Measurements from ENCODE around the gene TOB2.

TOB2 gene

GRCh38 chr22:41401781-41402648 lies 44.6 kb downstream of the TOB2 start:
- no peaks in the 10 kb centered on the region for H3K9me3 ChIP-seq (ENCODE audit: control insufficient read depth, insufficient read depth, low read depth, low read length)
- H3K4me1 ChIP-seq (ENCODE audit: control insufficient read depth, insufficient read depth, low read length) = no peaks in the 10 kb centered on the region
- H3K9ac ChIP-seq (ENCODE audit: low read length) = no peak overlapping the region

GRCh38 chr22:41398921-41399320 lies 47.7 kb downstream of the TOB2 start:
- H3K4me1 ChIP-seq (ENCODE audit: control insufficient read depth, insufficient read depth, low read length) = no peaks in the 10 kb centered on the region
- H3K36me3 ChIP-seq (ENCODE audit: control insufficient read depth, insufficient read depth, low read length) = peaks cover 34% of the 10 kb centered on the region
- no peak overlapping the region for H3K4me3 ChIP-seq (ENCODE audit: low read depth, low read length)
- H3K27me3 ChIP-seq (ENCODE audit: control insufficient read depth, insufficient read depth, low read length) = no peaks in the 10 kb centered on the region
- no peak overlapping the region for H3K27ac ChIP-seq (ENCODE audit: low read depth, low read length)
- no peaks in the 10 kb centered on the region for H3K9me3 ChIP-seq (ENCODE audit: control insufficient read depth, insufficient read depth, low read depth, low read length)
- H3K9ac ChIP-seq (ENCODE audit: low read length) = no peak overlapping the region

More at GRCh38 chr22:41401781-41402648, 44.6 kb downstream of the TOB2 start:
- no peak overlapping the region for H3K4me3 ChIP-seq (ENCODE audit: low read depth, low read length)
- no peaks in the 10 kb centered on the region for H3K27me3 ChIP-seq (ENCODE audit: control insufficient read depth, insufficient read depth, low read length)
- H3K27ac ChIP-seq (ENCODE audit: low read depth, low read length) = no peak overlapping the region
- H3K36me3 ChIP-seq (ENCODE audit: control insufficient read depth, insufficient read depth, low read length) = peaks cover 5% of the 10 kb centered on the region

- H3K27me3 ChIP-seq (ENCODE audit: control insufficient read depth, insufficient read depth, low read length) = no peaks in the 10 kb centered on the region
- H3K4me1 ChIP-seq (ENCODE audit: control insufficient read depth, insufficient read depth, low read length) = no peaks in the 10 kb centered on the region
- no peak overlapping the region for H3K9ac ChIP-seq (ENCODE audit: low read length)
- H3K36me3 ChIP-seq (ENCODE audit: control insufficient read depth, insufficient read depth, low read length) = peaks cover 34% of the 10 kb centered on the region
- H3K27ac ChIP-seq (ENCODE audit: low read depth, low read length) = no peak overlapping the region
- H3K4me3 ChIP-seq (ENCODE audit: low read depth, low read length) = no peak overlapping the region
- H3K9me3 ChIP-seq (ENCODE audit: control insufficient read depth, insufficient read depth, low read depth, low read length) = no peaks in the 10 kb centered on the region
These were observed 49.3 kb downstream of the TOB2 start for GRCh38 chr22:41397143-41397811.

- Histone ChIP-seq H3K27ac (ENCODE audit: low read depth, low read length) (no peak overlapping the region), H3K36me3 (ENCODE audit: control insufficient read depth, insufficient read depth, low read length) (peaks cover 38% of the 10 kb centered on the region), H3K9me3 (ENCODE audit: control insufficient read depth, insufficient read depth, low read depth, low read length) (no peaks in the 10 kb centered on the region), H3K9ac (ENCODE audit: low read length) (no peak overlapping the region), H3K4me1 (ENCODE audit: control insufficient read depth, insufficient read depth, low read length) (no peaks in the 10 kb centered on the region), H3K27me3 (ENCODE audit: control insufficient read depth, insufficient read depth, low read length) (no peaks in the 10 kb centered on the region), H3K4me3 (ENCODE audit: low read depth, low read length) (no peak overlapping the region)
These were observed 50.9 kb downstream of the TOB2 start for GRCh38 chr22:41395531-41396240.

GRCh38 chr22:41394012-41394356 lies 52.6 kb downstream of the TOB2 start:
- Histone ChIP-seq H3K4me1 (ENCODE audit: control insufficient read depth, insufficient read depth, low read length) (no peaks in the 10 kb centered on the region), H3K36me3 (ENCODE audit: control insufficient read depth, insufficient read depth, low read length) (peaks cover 42% of the 10 kb centered on the region), H3K27me3 (ENCODE audit: control insufficient read depth, insufficient read depth, low read length) (no peaks in the 10 kb centered on the region), H3K27ac (ENCODE audit: low read depth, low read length) (no peak overlapping the region), H3K9ac (ENCODE audit: low read length) (no peak overlapping the region), H3K4me3 (ENCODE audit: low read depth, low read length) (no peak overlapping the region), H3K9me3 (ENCODE audit: control insufficient read depth, insufficient read depth, low read depth, low read length) (no peaks in the 10 kb centered on the region)

- peaks cover 22% of the 10 kb centered on the region for H3K36me3 ChIP-seq (ENCODE audit: control insufficient read depth, insufficient read depth, low read length)
- H3K9ac ChIP-seq (ENCODE audit: low read length) = no peak overlapping the region
- no peaks in the 10 kb centered on the region for H3K9me3 ChIP-seq (ENCODE audit: control insufficient read depth, insufficient read depth, low read depth, low read length)
- no peaks in the 10 kb centered on the region; the same call in 1 of the 2 replicates for H3K27me3 ChIP-seq (ENCODE audit: control insufficient read depth, insufficient read depth, low read length)
- no peak overlapping the region for H3K4me3 ChIP-seq (ENCODE audit: low read depth, low read length)
- peaks cover 13% of the 10 kb centered on the region for H3K4me1 ChIP-seq (ENCODE audit: control insufficient read depth, insufficient read depth, low read length)
- H3K27ac ChIP-seq (ENCODE audit: low read depth, low read length) = no peak overlapping the region
These were observed 59.3 kb downstream of the TOB2 start for GRCh38 chr22:41387341-41387740.

- H3K9ac ChIP-seq (ENCODE audit: low read length) = no peak overlapping the region
- H3K4me1 ChIP-seq (ENCODE audit: control insufficient read depth, insufficient read depth, low read length) = peaks cover 23% of the 10 kb centered on the region
- no peak overlapping the region for H3K27ac ChIP-seq (ENCODE audit: low read depth, low read length)
- no peaks in the 10 kb centered on the region; the same call in 1 of the 2 replicates for H3K27me3 ChIP-seq (ENCODE audit: control insufficient read depth, insufficient read depth, low read length)
- no peak overlapping the region for H3K4me3 ChIP-seq (ENCODE audit: low read depth, low read length)
- H3K36me3 ChIP-seq (ENCODE audit: control insufficient read depth, insufficient read depth, low read length) = peaks cover 14% of the 10 kb centered on the region
- H3K9me3 ChIP-seq (ENCODE audit: control insufficient read depth, insufficient read depth, low read depth, low read length) = no peaks in the 10 kb centered on the region
These were observed 62.5 kb downstream of the TOB2 start for GRCh38 chr22:41384128-41384527.
